ENCODE data around the gene PTTG2.

- no peak for TF ChIP-seq CTCF (conservative IDR thresholded peaks at IDR 0.05; ENCODE audit: low read length)
- TF ChIP-seq EZH2phosphoT487 (IDR thresholded peaks at IDR 0.05; ENCODE audit: borderline replicate concordance): no peak
Observed at GRCh38 chr4:38003628-38004027, 43.4 kb downstream of the PTTG2 start.

All from Loucy (cell line).